HepG2 (cell line): Measurements from ENCODE around the gene HDAC4. TPM values are rescaled to one million over a fixed set of nuclear protein-coding genes. Genes with fewer than 3 reads are reported as not detected.

Experiments
- CAMTA2 ChIP-seq: sonication (generic); formaldehyde crosslinking; IDR thresholded peaks from 2 replicates; pipeline ENCODE4 v1.4.0; 2020; ENCODE audit warnings: mild to moderate bottlenecking, missing genetic modification reagents, borderline replicate concordance
- CEBPB ChIP-seq: IDR thresholded peaks from 2 replicates; pipeline ENCODE4 v1.6.1; 2011; ENCODE audit warnings: low read depth, low read length, improper control_type of control experiment, borderline replicate concordance
- CHD2 ChIP-seq: IDR thresholded peaks from 2 replicates; pipeline ENCODE4 v1.6.1; 2011; ENCODE audit warnings: low read depth, low read length, improper control_type of control experiment
- DR1 ChIP-seq: sonication (generic); formaldehyde crosslinking; IDR thresholded peaks from 2 replicates; pipeline ENCODE4 v1.8.0; 2021; ENCODE audit warnings: mild to moderate bottlenecking, missing genetic modification reagents, inconsistent platforms
- FOSL2 ChIP-seq: sonication (generic); formaldehyde crosslinking; IDR thresholded peaks from 2 replicates; pipeline ENCODE4 v1.4.0; 2020; ENCODE audit warnings: missing genetic modification reagents
- GABPB1 ChIP-seq: IDR thresholded peaks from 2 replicates; pipeline ENCODE4 v1.6.1; 2016; ENCODE audit warnings: mild to moderate bottlenecking, missing genetic modification reagents, moderate library complexity, missing compliant biosample characterization
- HES4 ChIP-seq: sonication (generic); formaldehyde crosslinking; IDR thresholded peaks from 2 replicates; pipeline ENCODE4 v1.9.0; 2021; ENCODE audit warnings: mild to moderate bottlenecking, missing genetic modification reagents, borderline replicate concordance
- KDM5B ChIP-seq: sonication (generic); formaldehyde crosslinking; IDR thresholded peaks from 2 replicates; pipeline ENCODE4 v1.4.0; 2020; ENCODE audit warnings: missing genetic modification reagents, mild to moderate bottlenecking, borderline replicate concordance
- MXD4 ChIP-seq: IDR thresholded peaks from 2 replicates; pipeline ENCODE4 v1.6.1; 2016; ENCODE audit warnings: mild to moderate bottlenecking, missing biosample characterization, missing genetic modification reagents
- NAIF1 ChIP-seq: sonication (generic); formaldehyde crosslinking; IDR thresholded peaks from 2 replicates; pipeline ENCODE4 v1.5.0; 2020; ENCODE audit warnings: mild to moderate bottlenecking, missing genetic modification reagents, borderline replicate concordance
- NR2F2 ChIP-seq: IDR thresholded peaks from 2 replicates; pipeline ENCODE4 v1.6.1; 2012; ENCODE audit warnings: low read depth, inconsistent platforms, borderline replicate concordance
- SATB2 ChIP-seq: sonication (generic); formaldehyde crosslinking; IDR thresholded peaks from 2 replicates; pipeline ENCODE4 v1.5.0; 2020; ENCODE audit warnings: missing genetic modification reagents
- SOX13 ChIP-seq, 3 experiments: fragments of 450-650 bp in 1 of 3; sonication (generic) in 1 of 3; formaldehyde crosslinking in 1 of 3; IDR thresholded peaks in 2 of 3; conservative IDR thresholded peaks in 1 of 3; 2 replicates each; pipeline versions ENCODE4 v1.5.0 to v1.6.1; 2016 to 2020; ENCODE audit warnings: antibody characterized with exemption in 1 of 3, mild to moderate bottlenecking in 1 of 3, missing compliant biosample characterization in 1 of 3, missing genetic modification reagents in 1 of 3, moderate library complexity in 1 of 3
- SP4 ChIP-seq: sonication (generic); formaldehyde crosslinking; IDR thresholded peaks from 2 replicates; pipeline ENCODE4 v1.8.1; 2023; ENCODE audit warnings: mild to moderate bottlenecking, missing genetic modification reagents
- TARDBP ChIP-seq: sonication (generic); formaldehyde crosslinking; IDR thresholded peaks from 2 replicates; pipeline ENCODE4 v1.8.0; 2022; ENCODE audit warnings: mild to moderate bottlenecking, missing genetic modification reagents
- TBX2 ChIP-seq: sonication (generic); formaldehyde crosslinking; IDR thresholded peaks from 2 replicates; pipeline ENCODE4 v1.5.0; 2020; ENCODE audit warnings: missing genetic modification reagents, mild to moderate bottlenecking, borderline replicate concordance
- XBP1 ChIP-seq: sonication (generic); formaldehyde crosslinking; IDR thresholded peaks from 2 replicates; pipeline ENCODE4 v1.5.0; 2020; ENCODE audit warnings: missing genetic modification reagents
- YEATS4 ChIP-seq: sonication (generic); formaldehyde crosslinking; IDR thresholded peaks from 2 replicates; pipeline ENCODE4 v1.4.0; 2020; ENCODE audit warnings: missing genetic modification reagents, borderline replicate concordance
- ZBTB20 ChIP-seq: sonication (generic); formaldehyde crosslinking; IDR thresholded peaks from 2 replicates; pipeline ENCODE4 v1.8.1; 2023; ENCODE audit warnings: missing genetic modification reagents, low read depth, mild to moderate bottlenecking, borderline replicate concordance
- ZFAT ChIP-seq: sonication (generic); formaldehyde crosslinking; conservative IDR thresholded peaks from 2 replicates; pipeline ENCODE4 v1.8.1; 2023; ENCODE audit warnings: missing genetic modification reagents, inconsistent platforms
- ZMYM2 ChIP-seq: sonication (generic); formaldehyde crosslinking; IDR thresholded peaks from 2 replicates; pipeline ENCODE4 v1.8.0; 2022; ENCODE audit warnings: mild to moderate bottlenecking, missing genetic modification reagents
- ZNF34 ChIP-seq: sonication (generic); formaldehyde crosslinking; IDR thresholded peaks from 2 replicates; pipeline ENCODE4 v1.4.0; 2020; ENCODE audit warnings: mild to moderate bottlenecking, missing genetic modification reagents, borderline replicate concordance
- ZNF496 ChIP-seq: sonication (generic); formaldehyde crosslinking; IDR thresholded peaks from 2 replicates; pipeline ENCODE4 v1.8.1; 2023; ENCODE audit warnings: mild to moderate bottlenecking, moderate library complexity, missing genetic modification reagents; ENCODE audit not compliant: insufficient replicate concordance
- ZNF562 ChIP-seq: sonication (generic); formaldehyde crosslinking; IDR thresholded peaks from 2 replicates; pipeline ENCODE4 v1.8.0; 2022; ENCODE audit warnings: missing genetic modification reagents, borderline replicate concordance
- ZNF766 ChIP-seq: sonication (generic); formaldehyde crosslinking; IDR thresholded peaks from 2 replicates; pipeline ENCODE4 v1.5.0; 2020; ENCODE audit warnings: missing genetic modification reagents, borderline replicate concordance
- polyA plus RNA-seq, 8 experiments: library from polyadenylated mRNA; depleted of rRNA in 3 of 8; stranded (reverse) in 7 of 8; unstranded in 1 of 8; fragments of >200 nt; fragmentation: Illumina TruSeq in 4 of 8; extraction: Trizol in 4 of 8; gene quantifications; 2 replicates each; pipeline versions ENCODE4 v1.2.1 to v1.2.3, GENCODE V29; 2011 to 2016; ENCODE audit warnings: low read depth in 4 of 8, missing spikeins in 1 of 8, mixed read lengths in 1 of 8; ENCODE audit not compliant: insufficient read depth in 1 of 8
- total RNA-seq, 5 experiments: library from RNA; depleted of rRNA; stranded (reverse); fragments of >200 nt; fragmentation: Illumina TruSeq; extraction: Trizol; gene quantifications; 2 replicates each; pipeline ENCODE4 v1.2.3, GENCODE V29; 2016; ENCODE audit warnings: low read depth in 1 of 5
- TF ChIP-seq, protein P1 (sequence below): sonication (generic); formaldehyde crosslinking; IDR thresholded peaks from 2 replicates; pipeline ENCODE4 v1.4.0; 2020; ENCODE audit warnings: missing genetic modification reagents, borderline replicate concordance
- TF ChIP-seq, protein P2 (sequence below): sonication (generic); formaldehyde crosslinking; IDR thresholded peaks from 2 replicates; pipeline ENCODE4 v1.4.0; 2020; ENCODE audit warnings: mild to moderate bottlenecking, missing genetic modification reagents

HDAC4 gene
- total and polyA plus RNA-seq, 2 of the 13 experiments (the other 11 are each of a cell fraction or from before 2014, with no cell fraction given) = 10.1 to 11.5 TPM

DNA sequence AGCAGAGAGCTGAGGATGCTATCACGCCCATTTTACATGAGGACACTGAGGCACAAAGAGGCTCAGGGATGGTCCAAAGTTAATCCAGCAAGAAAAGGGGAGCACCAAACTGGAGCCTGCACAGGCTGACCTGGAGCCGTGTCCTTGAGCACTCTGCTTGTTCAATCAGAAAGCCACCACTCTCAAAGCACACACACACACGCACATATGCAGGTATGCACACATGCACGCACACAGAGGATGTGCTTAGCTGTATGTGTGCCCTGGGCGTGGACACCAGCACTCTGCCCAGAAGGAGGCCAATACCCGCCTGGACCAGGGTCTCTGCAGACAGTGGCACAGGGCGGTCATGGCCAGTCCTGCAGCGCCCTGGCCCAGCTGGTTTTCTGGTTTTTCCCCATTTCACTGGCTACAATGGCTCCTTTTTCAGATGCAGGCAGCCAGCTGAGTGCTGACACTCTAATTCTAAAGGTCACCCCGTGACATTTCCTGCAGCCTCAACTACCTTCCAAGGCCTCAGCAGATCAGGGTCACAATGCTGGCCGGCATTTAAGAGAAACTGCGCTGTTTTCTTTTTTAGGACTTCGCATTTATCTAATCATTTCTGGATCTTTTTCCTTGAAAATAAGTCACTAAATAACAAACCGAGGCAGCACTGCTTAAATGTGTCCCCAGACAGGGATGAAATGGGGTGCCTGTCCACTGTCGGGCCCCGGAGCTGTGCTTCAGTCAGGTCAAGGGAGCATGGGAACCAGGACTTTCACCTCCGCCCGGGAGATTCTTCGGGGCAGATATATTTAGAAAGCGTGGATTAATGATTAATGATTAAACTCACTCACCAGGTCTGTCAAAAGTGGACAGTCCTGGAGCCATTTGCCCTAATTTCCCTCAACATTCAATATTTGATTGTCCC lies 104.5 kb downstream of the HDAC4 start (continued):
- TF ChIP-seq DR1 (CRISPR knock-in tag) (no peak), ZBTB20 (no peak; the same call in 1 of the 2 replicates), TARDBP (peak; percentile 80), TBX2 (CRISPR knock-in tag) (peak; percentile 47), ZFAT (no peak), MXD4 (CRISPR knock-in tag) (0 out of 2 replicates have a peak, but pooled peaks have one; percentile 39), CAMTA2 (CRISPR knock-in tag) (no peak), SOX13 (IDR thresholded peaks at IDR 0.05) (no peak; the same call in 1 of the 2 replicates), SOX13 (CRISPR knock-in tag; conservative IDR thresholded peaks at IDR 0.05 in 1 of 2, IDR thresholded peaks at IDR 0.05 in 1 of 2) (peak in 1 of 2 experiments; percentile 50; a peak in 2 of 4 replicates), ZNF562 (no peak), HES4 (no peak; the same call in 1 of the 2 replicates), YEATS4 (CRISPR knock-in tag) (no peak), CEBPB (no peak), GABPB1 (CRISPR knock-in tag) (no peak), ZMYM2 (peak; percentile 73), ZNF496 (CRISPR knock-in tag) (no peak), SATB2 (no peak), ZNF34 (no peak), ZNF766 (CRISPR knock-in tag) (0 out of 2 replicates have a peak, but pooled peaks have one; percentile 24), FOSL2 (CRISPR knock-in tag) (0 out of 2 replicates have a peak, but pooled peaks have one; percentile 11), NR2F2 (peak; percentile 90), SP4 (CRISPR knock-in tag) (no peak), NAIF1 (CRISPR knock-in tag) (peak; percentile 70; the same call in 1 of the 2 replicates), CHD2 (no peak), KDM5B (CRISPR knock-in tag) (peak; percentile 73; the same call in 1 of the 2 replicates), XBP1 (CRISPR knock-in tag) (no peak; the same call in 1 of the 2 replicates)
- TF ChIP-seq, protein P1, sequence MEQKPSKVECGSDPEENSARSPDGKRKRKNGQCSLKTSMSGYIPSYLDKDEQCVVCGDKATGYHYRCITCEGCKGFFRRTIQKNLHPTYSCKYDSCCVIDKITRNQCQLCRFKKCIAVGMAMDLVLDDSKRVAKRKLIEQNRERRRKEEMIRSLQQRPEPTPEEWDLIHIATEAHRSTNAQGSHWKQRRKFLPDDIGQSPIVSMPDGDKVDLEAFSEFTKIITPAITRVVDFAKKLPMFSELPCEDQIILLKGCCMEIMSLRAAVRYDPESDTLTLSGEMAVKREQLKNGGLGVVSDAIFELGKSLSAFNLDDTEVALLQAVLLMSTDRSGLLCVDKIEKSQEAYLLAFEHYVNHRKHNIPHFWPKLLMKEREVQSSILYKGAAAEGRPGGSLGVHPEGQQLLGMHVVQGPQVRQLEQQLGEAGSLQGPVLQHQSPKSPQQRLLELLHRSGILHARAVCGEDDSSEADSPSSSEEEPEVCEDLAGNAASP = peak; percentile 88
- TF ChIP-seq, protein P2, sequence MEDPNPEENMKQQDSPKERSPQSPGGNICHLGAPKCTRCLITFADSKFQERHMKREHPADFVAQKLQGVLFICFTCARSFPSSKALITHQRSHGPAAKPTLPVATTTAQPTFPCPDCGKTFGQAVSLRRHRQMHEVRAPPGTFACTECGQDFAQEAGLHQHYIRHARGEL (CRISPR knock-in tag) = no peak
